ENCODE measurements around the gene ENTPD6. TPM values are rescaled to one million over a fixed set of nuclear protein-coding genes. Genes with fewer than 3 reads are reported as not detected.

Gene ENTPD6
- total and polyA plus RNA-seq, 2 of the 4 experiments (the other 2 are of a cell fraction) = 61.1 to 98.6 TPM

- H2AK5ac ChIP-seq (ENCODE audit: low read depth, low read length) = no peak overlapping the region
- no peak overlapping the region for H3K56ac ChIP-seq (ENCODE audit: extremely low read depth, insufficient read depth, low read length)
These were observed 2.3 kb downstream of the ENTPD6 start for GRCh38 chr20:25197870-25198190.

More at GRCh38 chr20:25197870-25198190, 2.3 kb downstream of the ENTPD6 start:
- Histone ChIP-seq H2AK9ac (replicated peaks; ENCODE audit: low read depth, low read length, poor library complexity) (peak overlapping the region; percentile 45), H3K4me3 (ENCODE audit: insufficient read depth, low read depth, low read length) (no peak overlapping the region), H4K20me1 (ENCODE audit: insufficient read depth, low read length) (peaks cover 27% of the 10 kb centered on the region), H3K36me3 (ENCODE audit: control insufficient read depth, insufficient read depth, low read length) (0 out of 2 replicates have a peak, but pooled peaks cover 2% of the 10 kb centered on the region), H2BK20ac (ENCODE audit: low read depth, low read length) (no peak overlapping the region), H2AFZ (replicated peaks; ENCODE audit: low read length, poor library complexity) (no peak overlapping the region), H3K23ac (ENCODE audit: low read depth, low read length) (0 out of 2 replicates have a peak overlapping the region, but pooled peaks have one; percentile 37), H3K27ac (ENCODE audit: insufficient read depth, low read length) (no peak overlapping the region), H4K8ac (ENCODE audit: low read depth in 2 of 2, low read length in 2 of 2) (no peak overlapping the region), H3K18ac (ENCODE audit: low read depth, low read length) (no peak overlapping the region), H3K4ac (ENCODE audit: low read depth, low read length) (no peak overlapping the region), H2BK120ac (ENCODE audit: low read depth, low read length) (no peak overlapping the region), H3K9ac (ENCODE audit: low read depth, low read length) (no peak overlapping the region), H4K91ac (ENCODE audit: insufficient read depth, low read depth, low read length) (no peak overlapping the region), H3K27me3 (ENCODE audit: control insufficient read depth, insufficient read depth, low read length) (no peaks in the 10 kb centered on the region), H3K4me1 (ENCODE audit: control insufficient read depth, insufficient read depth, low read length) (peaks cover 7% of the 10 kb centered on the region), H3K9me3 (ENCODE audit: control insufficient read depth, insufficient read depth, low read length) (no peaks in the 10 kb centered on the region), H3K14ac (replicated peaks; ENCODE audit: low read depth, low read length) (no peak overlapping the region), H3K79me1 (ENCODE audit: low read depth in 1 of 2, low read length in 2 of 2) (peaks cover 37 to 50% of the 10 kb centered on the region in 2 experiments), H2BK15ac (ENCODE audit: low read depth, low read length) (no peak overlapping the region), H2BK5ac (ENCODE audit: low read depth, low read length, poor library complexity, severe bottlenecking) (no peak overlapping the region), H4K5ac (ENCODE audit: low read depth, low read length) (no peak overlapping the region), H3K9me1 (ENCODE audit: insufficient read depth, low read length) (peaks cover 15% of the 10 kb centered on the region), H3K4me2 (ENCODE audit: low read depth, low read length) (no peak overlapping the region)
- BruUV-seq (replicated peaks) = no TSS peak
- intact Hi-C loops (cut with micrococcal nuclease) = no loop called here
- ChIA-PET CTCF (no interaction called here), POLR2A (ENCODE audit: unreplicated experiment) (no interaction called here)
- ATAC-seq (ENCODE audit: low read depth) = no peak
- TF ChIP-seq CEBPB (IDR thresholded peaks at IDR 0.05; ENCODE audit: low read depth, low read length) (no peak), RCOR1 (IDR thresholded peaks at IDR 0.05; ENCODE audit: insufficient replicate concordance, low read length) (no peak), CHD1 (IDR thresholded peaks at IDR 0.05; ENCODE audit: low read depth, low read length) (no peak), RAD21 (IDR thresholded peaks at IDR 0.05; ENCODE audit: low read length) (no peak), MAFK (IDR thresholded peaks at IDR 0.05; ENCODE audit: low read depth, low read length) (no peak), MAZ (IDR thresholded peaks at IDR 0.05; ENCODE audit: borderline replicate concordance, low read depth, low read length) (no peak), SMC3 (IDR thresholded peaks at IDR 0.05; ENCODE audit: low read depth, low read length) (no peak), RFX5 (IDR thresholded peaks at IDR 0.05; ENCODE audit: low read depth, low read length) (no peak), POLR2A (IDR thresholded peaks at IDR 0.05; ENCODE audit: low read depth, low read length) (no peak), MXI1 (IDR thresholded peaks at IDR 0.05; ENCODE audit: borderline replicate concordance, low read depth, low read length) (no peak), BHLHE40 (IDR thresholded peaks at IDR 0.05; ENCODE audit: low read depth, low read length) (no peak), FOS (IDR thresholded peaks at IDR 0.05; ENCODE audit: low read depth, low read length) (no peak), USF2 (IDR thresholded peaks at IDR 0.05; ENCODE audit: low read depth, low read length) (no peak), NFE2L2 (IDR thresholded peaks at IDR 0.05; ENCODE audit: low read depth, low read length) (no peak)
- TF ChIP-seq, protein P1, sequence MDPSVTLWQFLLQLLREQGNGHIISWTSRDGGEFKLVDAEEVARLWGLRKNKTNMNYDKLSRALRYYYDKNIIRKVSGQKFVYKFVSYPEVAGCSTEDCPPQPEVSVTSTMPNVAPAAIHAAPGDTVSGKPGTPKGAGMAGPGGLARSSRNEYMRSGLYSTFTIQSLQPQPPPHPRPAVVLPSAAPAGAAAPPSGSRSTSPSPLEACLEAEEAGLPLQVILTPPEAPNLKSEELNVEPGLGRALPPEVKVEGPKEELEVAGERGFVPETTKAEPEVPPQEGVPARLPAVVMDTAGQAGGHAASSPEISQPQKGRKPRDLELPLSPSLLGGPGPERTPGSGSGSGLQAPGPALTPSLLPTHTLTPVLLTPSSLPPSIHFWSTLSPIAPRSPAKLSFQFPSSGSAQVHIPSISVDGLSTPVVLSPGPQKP (IDR thresholded peaks at IDR 0.05; ENCODE audit: borderline replicate concordance, low read depth, low read length) = no peak
- TF ChIP-seq, protein P2, sequence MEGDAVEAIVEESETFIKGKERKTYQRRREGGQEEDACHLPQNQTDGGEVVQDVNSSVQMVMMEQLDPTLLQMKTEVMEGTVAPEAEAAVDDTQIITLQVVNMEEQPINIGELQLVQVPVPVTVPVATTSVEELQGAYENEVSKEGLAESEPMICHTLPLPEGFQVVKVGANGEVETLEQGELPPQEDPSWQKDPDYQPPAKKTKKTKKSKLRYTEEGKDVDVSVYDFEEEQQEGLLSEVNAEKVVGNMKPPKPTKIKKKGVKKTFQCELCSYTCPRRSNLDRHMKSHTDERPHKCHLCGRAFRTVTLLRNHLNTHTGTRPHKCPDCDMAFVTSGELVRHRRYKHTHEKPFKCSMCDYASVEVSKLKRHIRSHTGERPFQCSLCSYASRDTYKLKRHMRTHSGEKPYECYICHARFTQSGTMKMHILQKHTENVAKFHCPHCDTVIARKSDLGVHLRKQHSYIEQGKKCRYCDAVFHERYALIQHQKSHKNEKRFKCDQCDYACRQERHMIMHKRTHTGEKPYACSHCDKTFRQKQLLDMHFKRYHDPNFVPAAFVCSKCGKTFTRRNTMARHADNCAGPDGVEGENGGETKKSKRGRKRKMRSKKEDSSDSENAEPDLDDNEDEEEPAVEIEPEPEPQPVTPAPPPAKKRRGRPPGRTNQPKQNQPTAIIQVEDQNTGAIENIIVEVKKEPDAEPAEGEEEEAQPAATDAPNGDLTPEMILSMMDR (conservative IDR thresholded peaks at IDR 0.05; ENCODE audit: low read depth, low read length) = no peak
- dilution Hi-C loops (cut with HindIII; ENCODE audit: low sequenced_read_pairs, unreplicated experiment) = no loop called here
- no peak for DNase-seq
- in situ Hi-C loops (cut with MboI; ENCODE audit: low sequenced_read_pairs) = loop anchor here (5.0 to 10.0 kb wide), 5 partner anchors 34 to 217 kb away; partner anchors contain the start of gene APMAP
- WGBS, 2 experiments (ENCODE audit: extremely low coverage in 2 of 2, insufficient read length in 1 of 2) = no CpG with 5 or more reads among the region's 3 CpGs

Data from IMR-90 (cell line).